Cerebellar nuclear complex (tissue), 1 donor: ENCODE results near the gene SNU13.
"Not testable (repeated sequence)": the region's sequence is repeated elsewhere in the genome, so short reads cannot be mapped to it uniquely, and the experiment has no call there.

Source experiments
- DNase-seq, 2 experiments: peaks; one replicate each; lab custom pipeline; 2025; lab: John Stamatoyannopoulos, UW

Gene SNU13

DNA sequence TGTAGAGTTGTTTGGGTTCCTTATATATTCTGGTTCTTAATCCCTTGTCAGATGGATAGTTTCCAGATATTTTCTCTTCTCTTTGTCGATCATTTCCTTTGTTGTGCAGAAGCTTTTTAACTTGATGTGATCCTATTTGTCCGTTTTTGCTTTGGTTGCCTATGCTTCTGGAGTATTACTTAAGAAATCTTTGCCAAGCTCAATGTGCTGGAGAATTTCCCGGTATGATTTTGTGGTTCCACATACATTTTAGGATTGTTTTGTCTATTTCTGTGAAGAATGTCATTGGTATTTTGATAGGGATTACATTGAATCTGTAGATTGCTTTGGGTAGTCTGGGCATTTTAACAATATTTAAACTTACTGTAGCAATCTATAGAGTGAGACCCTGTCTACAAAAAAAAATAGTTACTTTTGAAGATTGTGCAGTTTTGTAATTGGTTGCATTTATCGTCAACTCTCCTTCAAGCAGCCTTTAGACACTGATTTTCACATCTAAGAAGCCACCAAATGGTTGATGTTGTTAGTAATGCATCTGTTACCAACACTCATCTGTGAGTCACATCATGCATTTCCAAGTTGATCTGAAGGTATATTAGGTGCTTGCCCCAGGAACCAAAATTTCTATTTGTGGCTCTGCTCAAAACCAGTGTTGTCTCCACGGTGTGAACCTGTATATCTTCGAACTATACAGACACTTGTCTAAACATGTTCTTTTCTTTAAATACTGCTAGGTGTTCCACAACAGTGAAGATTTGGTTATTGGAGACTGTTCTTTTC is 46.1 kb downstream of the SNU13 start:
- DNase-seq: no peak

DNA sequence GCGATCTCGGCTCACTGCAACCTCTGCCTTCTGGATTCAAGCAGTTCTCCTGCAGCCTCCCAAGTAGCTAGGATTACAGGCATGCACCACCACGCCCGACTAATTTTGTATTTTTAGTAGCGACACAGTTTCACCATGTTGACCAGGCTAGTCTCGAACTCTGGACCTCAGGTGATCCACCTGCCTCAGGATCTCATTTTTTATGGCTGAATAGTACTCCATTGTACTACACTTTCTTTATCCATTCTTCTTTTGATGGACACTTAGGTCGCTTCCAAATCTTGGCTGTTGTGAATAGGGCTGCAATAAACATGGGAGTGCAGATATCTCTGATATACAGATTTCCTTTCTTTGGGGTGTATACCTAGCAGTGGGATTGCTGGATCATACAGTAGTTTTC is 46.8 kb downstream of the SNU13 start:
- DNase-seq: no peak

DNA sequence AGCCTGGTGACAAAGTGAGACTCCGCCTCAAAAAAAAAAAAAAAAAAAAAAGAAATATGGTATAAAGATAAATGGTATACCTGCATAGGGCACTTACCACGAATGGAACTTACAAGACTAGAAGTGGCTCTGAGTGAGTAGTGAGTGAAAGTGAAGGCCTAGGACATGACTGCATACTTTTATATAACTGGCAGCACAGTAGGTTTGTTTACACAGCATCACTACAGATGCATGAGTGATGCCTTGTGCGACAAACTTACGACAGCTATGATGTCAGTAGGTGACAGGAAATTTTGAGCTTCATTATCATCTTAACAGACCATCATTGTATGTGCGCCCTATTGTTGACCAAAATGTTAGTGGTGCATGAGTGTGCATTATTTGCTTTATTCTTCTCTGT is 49.9 kb downstream of the SNU13 start:
- no peak for DNase-seq

DNA sequence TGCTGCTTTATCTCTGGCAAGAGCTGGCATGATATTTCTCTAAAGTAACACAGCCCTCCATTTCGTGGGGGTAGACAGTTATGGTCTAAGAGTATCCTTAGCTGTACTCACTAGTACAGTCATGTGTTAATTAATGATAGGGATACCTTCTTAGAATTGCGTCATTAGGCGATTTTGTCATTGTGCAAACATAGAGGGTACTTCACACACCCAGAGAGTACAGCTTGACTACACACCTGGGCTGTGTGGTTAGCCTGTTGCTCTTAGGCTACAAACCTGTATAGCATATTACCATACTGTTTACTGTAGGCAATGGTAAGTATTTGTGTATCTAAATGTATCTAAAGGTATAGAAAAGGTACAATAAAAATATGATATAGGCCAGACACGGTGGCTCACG is 50.5 kb downstream of the SNU13 start:
- no peak for DNase-seq

DNA sequence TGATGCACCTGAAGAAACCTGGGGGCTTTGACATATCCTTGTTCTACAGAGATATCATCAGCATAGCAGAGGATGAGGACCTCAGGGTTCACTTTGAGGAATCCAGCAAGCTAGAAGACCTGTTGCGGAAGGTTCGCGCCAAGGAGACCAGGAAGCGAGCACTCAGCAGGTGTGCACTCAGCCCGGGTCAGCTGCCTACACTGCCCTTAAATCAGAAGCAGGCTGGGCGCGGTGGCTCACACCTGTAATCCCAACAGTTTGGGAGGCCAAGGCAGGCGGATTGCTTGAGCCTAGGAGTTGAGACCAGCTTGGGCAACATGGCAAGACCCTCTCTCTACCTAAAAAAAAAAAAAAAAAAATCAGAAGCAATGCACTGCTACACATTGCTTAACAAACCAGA is 51.0 kb downstream of the SNU13 start:
- not testable (repeated sequence) for DNase-seq

DNA sequence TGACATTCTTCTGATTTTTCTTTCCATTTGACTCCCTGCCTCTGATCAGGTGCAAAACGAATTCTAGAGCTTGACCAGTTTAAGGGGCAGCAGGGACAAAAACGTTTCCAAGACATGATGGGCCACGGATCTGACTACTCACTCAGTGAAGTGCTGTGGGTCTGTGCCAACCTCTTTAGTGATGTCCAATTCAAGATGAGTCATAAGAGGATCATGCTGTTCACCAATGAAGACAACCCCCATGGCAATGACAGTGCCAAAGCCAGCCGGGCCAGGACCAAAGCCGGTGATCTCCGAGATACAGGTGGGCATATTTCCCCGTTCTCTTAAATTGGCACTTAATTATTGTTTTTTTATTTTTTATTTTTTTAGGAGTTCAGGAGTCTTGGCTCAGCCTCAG is 52.2 kb downstream of the SNU13 start:
- no peak for DNase-seq

DNA sequence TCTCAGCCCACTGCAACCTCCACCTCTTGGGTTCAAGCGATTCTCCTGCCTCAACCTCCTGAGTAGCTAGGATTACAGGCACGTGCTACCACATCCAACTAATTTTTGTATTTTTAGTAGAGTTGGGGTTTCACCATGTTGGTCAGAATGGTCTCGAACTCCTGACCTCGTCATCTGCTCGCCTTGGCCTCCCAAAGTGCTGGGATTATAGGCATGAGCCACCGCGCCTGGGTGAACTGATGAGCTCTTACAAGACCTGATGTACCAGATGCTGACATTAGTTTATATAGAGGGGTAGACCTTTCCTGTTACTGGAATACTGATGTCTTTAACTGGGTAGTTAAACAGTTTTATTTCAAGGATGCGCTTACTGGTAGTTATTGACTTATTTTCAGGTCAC is 54.1 kb downstream of the SNU13 start:
- DNase-seq: not testable (repeated sequence)

DNA sequence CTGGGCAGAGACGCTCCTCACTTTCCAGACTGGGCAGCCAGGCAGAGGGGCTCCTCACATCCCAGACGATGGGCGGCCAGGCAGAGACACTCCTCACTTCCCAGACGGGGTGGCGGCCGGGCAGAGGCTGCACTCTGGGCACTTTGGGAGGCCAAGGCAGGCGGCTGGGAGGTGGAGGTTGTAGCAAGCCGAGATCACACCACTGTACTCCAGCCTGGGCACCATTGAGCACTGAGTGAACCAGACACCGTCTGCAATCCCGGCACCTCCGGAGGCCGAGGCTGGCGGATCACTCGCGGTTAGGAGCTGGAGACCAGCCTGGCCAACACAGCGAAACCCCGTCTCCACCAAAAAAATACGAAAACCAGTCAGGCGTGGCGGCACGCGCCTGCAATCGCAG is 57.1 kb downstream of the SNU13 start:
- DNase-seq: not testable (repeated sequence)

DNA sequence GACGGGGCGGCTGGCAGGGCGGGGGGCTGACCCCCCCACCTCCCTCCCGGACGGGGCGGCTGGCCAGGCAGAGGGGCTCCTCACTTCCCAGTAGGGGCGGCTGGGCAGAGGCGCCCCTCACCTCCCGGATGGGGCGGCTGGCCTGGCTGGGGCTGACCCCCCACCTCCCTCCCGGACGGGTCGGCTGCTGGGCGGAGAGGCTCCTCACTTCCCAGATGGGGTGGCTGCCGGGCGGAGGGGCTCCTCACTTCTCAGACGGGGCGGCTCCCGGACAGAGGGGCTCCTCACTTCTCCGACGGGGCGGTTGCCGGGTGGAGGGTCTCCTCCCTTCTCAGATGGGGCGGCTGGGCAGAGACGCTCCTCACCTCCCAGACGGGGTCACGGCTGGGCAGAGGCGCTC is 57.6 kb downstream of the SNU13 start:
- not testable (repeated sequence) for DNase-seq

DNA sequence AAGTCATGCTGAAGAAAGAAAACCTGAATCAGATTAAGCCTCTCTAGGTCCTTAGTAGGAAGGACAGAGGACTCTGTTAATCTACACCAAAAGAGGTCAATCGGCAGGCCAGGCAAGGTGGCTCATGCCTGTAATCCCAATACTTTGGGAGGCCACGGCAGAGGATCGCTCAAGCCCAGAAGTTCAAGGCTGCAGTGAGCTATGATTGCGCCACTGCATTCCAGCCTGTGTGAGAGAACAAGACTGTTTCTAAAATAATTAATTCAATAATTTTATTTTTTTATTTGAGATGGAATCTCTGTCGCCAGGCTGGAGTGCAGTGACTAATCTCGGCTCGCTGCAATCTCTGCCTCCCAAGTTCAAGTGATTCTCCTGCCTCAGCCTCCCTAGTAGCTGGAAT is 63.1 kb downstream of the SNU13 start:
- DNase-seq: no peak
